Measurements from ENCODE around the gene LKAAEAR1. TPM values are rescaled to one million over a fixed set of nuclear protein-coding genes. Genes with fewer than 3 reads are reported as not detected.

LKAAEAR1 gene
- total RNA-seq, 4 donors from 2014 or later, result 0.81 TPM; not detected in 3

GRCh38 chr20:64113444-64113775, 29.2 kb upstream of the LKAAEAR1 start:
- Histone ChIP-seq H3K27ac (no peak overlapping the region), H3K4me3 (no peak overlapping the region), H3K9me3 (no peaks in the 10 kb centered on the region), H3K4me1 (no peaks in the 10 kb centered on the region), H3K36me3 (no peaks in the 10 kb centered on the region), H3K27me3 (peaks cover 5% of the 10 kb centered on the region)
- TF ChIP-seq, protein P1, sequence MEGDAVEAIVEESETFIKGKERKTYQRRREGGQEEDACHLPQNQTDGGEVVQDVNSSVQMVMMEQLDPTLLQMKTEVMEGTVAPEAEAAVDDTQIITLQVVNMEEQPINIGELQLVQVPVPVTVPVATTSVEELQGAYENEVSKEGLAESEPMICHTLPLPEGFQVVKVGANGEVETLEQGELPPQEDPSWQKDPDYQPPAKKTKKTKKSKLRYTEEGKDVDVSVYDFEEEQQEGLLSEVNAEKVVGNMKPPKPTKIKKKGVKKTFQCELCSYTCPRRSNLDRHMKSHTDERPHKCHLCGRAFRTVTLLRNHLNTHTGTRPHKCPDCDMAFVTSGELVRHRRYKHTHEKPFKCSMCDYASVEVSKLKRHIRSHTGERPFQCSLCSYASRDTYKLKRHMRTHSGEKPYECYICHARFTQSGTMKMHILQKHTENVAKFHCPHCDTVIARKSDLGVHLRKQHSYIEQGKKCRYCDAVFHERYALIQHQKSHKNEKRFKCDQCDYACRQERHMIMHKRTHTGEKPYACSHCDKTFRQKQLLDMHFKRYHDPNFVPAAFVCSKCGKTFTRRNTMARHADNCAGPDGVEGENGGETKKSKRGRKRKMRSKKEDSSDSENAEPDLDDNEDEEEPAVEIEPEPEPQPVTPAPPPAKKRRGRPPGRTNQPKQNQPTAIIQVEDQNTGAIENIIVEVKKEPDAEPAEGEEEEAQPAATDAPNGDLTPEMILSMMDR (IDR thresholded peaks at IDR 0.05), result no peak
- TF ChIP-seq POLR2AphosphoS5 (IDR thresholded peaks at IDR 0.05) (no peak), EP300 (IDR thresholded peaks at IDR 0.05) (no peak), POLR2A (IDR thresholded peaks at IDR 0.05) (no peak)
- no peak for ATAC-seq
- WGBS, 2 donors (ENCODE audit: low coverage in 1 of 2), result 67% methylated on average over 3 of the region's 6 CpGs; no CpG with 5 or more reads in 1 of the 2 donors

DNA sequence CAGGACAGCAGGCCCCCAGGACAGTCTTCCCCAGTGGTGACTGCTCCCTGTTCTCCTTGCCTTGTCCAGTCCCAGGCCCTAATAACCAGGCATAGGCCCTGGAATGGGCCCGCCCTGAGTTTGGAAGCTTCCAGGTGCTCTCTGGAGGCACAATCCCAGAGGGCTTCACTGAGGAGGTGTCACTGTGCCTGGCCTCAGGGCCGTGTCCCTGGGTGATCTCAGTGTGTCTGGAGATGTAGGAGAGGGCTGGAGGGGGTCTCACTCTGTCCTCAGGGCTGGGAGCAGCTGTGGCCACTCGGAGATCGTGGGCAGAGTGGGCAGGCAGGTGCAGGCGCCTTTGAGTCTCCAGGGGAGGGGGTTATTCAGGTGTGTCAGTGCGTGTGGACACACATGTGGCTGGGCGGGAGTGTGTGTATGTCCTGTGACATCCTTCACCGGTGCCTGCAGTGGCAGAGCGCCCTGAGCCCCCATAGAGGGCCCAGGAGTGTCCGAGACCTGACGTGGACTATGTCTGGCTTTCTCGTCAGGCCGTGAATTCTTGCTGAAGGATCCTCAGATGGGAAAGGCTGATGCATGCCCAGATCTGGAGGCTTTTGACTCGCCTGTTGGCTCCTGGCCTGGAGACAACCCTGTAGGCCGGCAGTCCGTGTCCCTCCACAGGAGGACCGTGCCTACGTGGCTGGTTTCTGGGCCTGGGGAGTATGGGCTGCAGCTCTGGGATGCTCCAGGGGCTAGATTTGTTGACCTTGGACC, 28.7 kb upstream of the LKAAEAR1 start:
- TF ChIP-seq, protein P1 (IDR thresholded peaks at IDR 0.05), result no peak
- no peak for TF ChIP-seq POLR2AphosphoS5 (IDR thresholded peaks at IDR 0.05)
- no peak for TF ChIP-seq EP300 (IDR thresholded peaks at IDR 0.05)
- no peak for TF ChIP-seq POLR2A (IDR thresholded peaks at IDR 0.05)
- Histone ChIP-seq H3K4me1 (no peaks in the 10 kb centered on the region), H3K4me3 (no peak overlapping the region), H3K27me3 (peaks cover 9% of the 10 kb centered on the region), H3K27ac (no peak overlapping the region), H3K9me3 (no peaks in the 10 kb centered on the region), H3K36me3 (no peaks in the 10 kb centered on the region)
- ATAC-seq, result no peak
- WGBS, 2 donors (ENCODE audit: low coverage in 1 of 2), result 67% methylated on average over 7 of the region's 18 CpGs; no CpG with 5 or more reads in 1 of the 2 donors

DNA sequence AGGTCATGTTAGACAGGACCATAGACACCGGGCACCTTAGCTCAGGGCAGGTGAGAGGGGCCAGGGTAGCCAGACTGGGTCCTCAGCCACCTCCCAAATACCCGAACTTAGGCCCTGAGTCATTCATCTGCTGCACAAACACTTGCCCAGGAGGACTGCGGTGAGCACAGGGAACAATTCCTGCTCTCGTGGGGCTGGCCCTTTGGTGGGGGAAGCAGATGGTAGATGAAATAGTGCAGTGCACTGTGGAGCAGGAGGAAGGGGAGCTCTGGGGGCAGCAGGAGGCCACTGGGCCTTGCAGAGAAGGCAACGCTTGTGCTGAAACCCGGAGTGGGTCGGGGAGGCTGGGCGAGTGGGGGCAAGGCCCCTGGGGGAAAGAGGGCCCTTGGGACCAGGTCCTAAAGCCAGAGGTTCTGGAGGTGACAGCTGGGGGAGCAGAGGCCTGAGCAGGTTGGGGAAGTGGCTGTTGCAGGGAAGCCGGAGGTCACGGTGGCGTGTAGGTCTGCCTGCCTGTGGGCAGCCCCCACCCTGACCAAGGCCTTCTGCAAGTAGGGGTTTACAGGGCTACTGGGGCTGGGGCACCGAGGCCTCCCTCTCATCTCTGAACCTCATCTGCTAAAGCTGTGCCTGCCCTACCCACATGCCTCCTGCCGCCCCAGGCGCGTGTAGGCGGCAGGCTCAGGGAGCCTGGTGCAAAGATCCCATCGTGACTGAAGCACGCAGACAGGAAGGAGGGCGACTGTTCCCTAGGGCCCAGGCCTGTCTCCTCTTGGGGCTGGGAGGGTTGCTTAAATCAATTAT, 27.8 kb upstream of the LKAAEAR1 start:
- no peak for ATAC-seq
- Histone ChIP-seq H3K36me3 (no peaks in the 10 kb centered on the region), H3K27ac (no peak overlapping the region), H3K27me3 (peaks cover 18% of the 10 kb centered on the region), H3K9me3 (no peaks in the 10 kb centered on the region), H3K4me1 (no peaks in the 10 kb centered on the region), H3K4me3 (no peak overlapping the region)
- TF ChIP-seq, protein P1 (IDR thresholded peaks at IDR 0.05), result no peak
- TF ChIP-seq EP300 (IDR thresholded peaks at IDR 0.05), result no peak
- no peak for TF ChIP-seq POLR2A (IDR thresholded peaks at IDR 0.05)
- TF ChIP-seq POLR2AphosphoS5 (IDR thresholded peaks at IDR 0.05), result no peak
- WGBS, 2 donors (ENCODE audit: low coverage in 1 of 2), result 74% methylated on average over 5 of the region's 19 CpGs; no CpG with 5 or more reads in 1 of the 2 donors

- H3K9me3 ChIP-seq, result no peaks in the 10 kb centered on the region
- 60% methylated on average over 2 of the region's 10 CpGs; no CpG with 5 or more reads in 1 of the 2 donors for WGBS, 2 donors (ENCODE audit: low coverage in 1 of 2)
- no peak for ATAC-seq
- no peak overlapping the region for H3K27ac ChIP-seq
- peak in 1 of 2 donors; percentile 10 for TF ChIP-seq POLR2A (IDR thresholded peaks at IDR 0.05)
- no peak for TF ChIP-seq EP300 (IDR thresholded peaks at IDR 0.05)
- H3K4me1 ChIP-seq, result no peaks in the 10 kb centered on the region
- H3K4me3 ChIP-seq, result no peak overlapping the region
- no peaks in the 10 kb centered on the region for H3K36me3 ChIP-seq
- peaks cover 32% of the 10 kb centered on the region for H3K27me3 ChIP-seq
These were observed 26.3 kb upstream of the LKAAEAR1 start for GRCh38 chr20:64110411-64111068.

- WGBS, 2 donors (ENCODE audit: low coverage in 1 of 2), result no CpG with 5 or more reads among the region's 16 CpGs
- H3K27ac ChIP-seq, result no peak overlapping the region
- ATAC-seq, result no peak
- peaks cover 35% of the 10 kb centered on the region for H3K27me3 ChIP-seq
- TF ChIP-seq EP300 (IDR thresholded peaks at IDR 0.05) (no peak), POLR2AphosphoS5 (IDR thresholded peaks at IDR 0.05) (no peak), POLR2A (IDR thresholded peaks at IDR 0.05) (no peak)
- TF ChIP-seq, protein P1 (IDR thresholded peaks at IDR 0.05), result no peak
- no peaks in the 10 kb centered on the region for H3K9me3 ChIP-seq
- H3K4me3 ChIP-seq, result no peak overlapping the region
- no peaks in the 10 kb centered on the region for H3K4me1 ChIP-seq
- H3K36me3 ChIP-seq, result no peaks in the 10 kb centered on the region
These were observed 25.7 kb upstream of the LKAAEAR1 start for GRCh38 chr20:64109831-64110391.
